22Rv1 (cell line): ENCODE measurements around the gene METTL2A.
A peak's percentile ranks its signal among the peaks of the same experiment; 100 is the strongest.
"Not testable (repeated sequence)": the region's sequence is repeated elsewhere in the genome, so short reads cannot be mapped to it uniquely, and the experiment has no call there.

Source experiments
- ZFX ChIP-seq: fragments of 450-650 bp; IDR thresholded peaks from 2 replicates; pipeline ENCODE4 v1.6.1; 2017; ENCODE audit warnings: antibody characterized with exemption, borderline replicate concordance
- TF ChIP-seq, protein P1 (sequence below): fragments of 450-650 bp; IDR thresholded peaks from 2 replicates; pipeline ENCODE4 v1.5.1; 2017; ENCODE audit warnings: mild to moderate bottlenecking

DNA sequence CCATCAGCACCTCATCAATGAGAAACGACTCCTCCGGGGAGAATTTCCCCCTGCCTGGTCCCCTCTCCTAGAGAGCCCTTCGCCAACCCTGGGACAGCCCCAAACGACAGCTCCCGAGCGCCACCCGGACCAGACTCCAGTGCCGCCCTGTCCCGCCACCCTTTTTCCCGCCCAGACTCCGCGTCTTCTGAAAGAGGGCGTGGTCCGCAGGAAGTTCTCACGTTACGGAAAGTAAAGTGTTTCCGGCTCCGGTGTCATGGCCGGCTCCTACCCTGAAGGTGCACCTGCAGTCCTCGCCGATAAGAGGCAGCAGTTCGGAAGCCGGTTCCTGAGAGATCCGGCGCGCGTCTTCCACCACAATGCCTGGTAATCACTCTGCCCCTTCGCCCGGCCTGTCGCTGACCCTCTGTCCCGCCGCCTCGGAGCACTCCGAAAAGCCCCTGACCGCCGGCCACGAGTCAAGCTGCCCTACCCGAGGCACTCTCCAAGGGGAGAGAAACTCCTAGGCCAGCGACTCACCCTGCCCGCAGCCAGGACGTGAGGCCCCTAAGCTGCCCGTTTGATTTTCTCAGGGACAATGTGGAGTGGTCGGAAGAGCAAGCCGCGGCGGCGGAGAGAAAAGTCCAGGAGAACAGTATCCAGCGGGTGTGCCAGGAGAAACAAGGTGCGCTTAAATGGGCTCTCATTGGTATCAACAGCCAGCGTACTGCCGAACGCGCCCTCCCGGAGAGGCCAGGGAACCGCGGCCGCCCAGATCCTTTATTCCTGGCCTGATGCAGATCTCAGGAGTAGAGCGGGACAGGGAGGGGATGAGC, at the start of gene METTL2A:
- TF ChIP-seq, protein P1, sequence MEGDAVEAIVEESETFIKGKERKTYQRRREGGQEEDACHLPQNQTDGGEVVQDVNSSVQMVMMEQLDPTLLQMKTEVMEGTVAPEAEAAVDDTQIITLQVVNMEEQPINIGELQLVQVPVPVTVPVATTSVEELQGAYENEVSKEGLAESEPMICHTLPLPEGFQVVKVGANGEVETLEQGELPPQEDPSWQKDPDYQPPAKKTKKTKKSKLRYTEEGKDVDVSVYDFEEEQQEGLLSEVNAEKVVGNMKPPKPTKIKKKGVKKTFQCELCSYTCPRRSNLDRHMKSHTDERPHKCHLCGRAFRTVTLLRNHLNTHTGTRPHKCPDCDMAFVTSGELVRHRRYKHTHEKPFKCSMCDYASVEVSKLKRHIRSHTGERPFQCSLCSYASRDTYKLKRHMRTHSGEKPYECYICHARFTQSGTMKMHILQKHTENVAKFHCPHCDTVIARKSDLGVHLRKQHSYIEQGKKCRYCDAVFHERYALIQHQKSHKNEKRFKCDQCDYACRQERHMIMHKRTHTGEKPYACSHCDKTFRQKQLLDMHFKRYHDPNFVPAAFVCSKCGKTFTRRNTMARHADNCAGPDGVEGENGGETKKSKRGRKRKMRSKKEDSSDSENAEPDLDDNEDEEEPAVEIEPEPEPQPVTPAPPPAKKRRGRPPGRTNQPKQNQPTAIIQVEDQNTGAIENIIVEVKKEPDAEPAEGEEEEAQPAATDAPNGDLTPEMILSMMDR, result peak; percentile 47
- TF ChIP-seq ZFX, result not testable (repeated sequence)
